K562 (cell line): ENCODE results near the gene MTA2. TPM values are rescaled to one million over a fixed set of nuclear protein-coding genes. Genes with fewer than 3 reads are reported as not detected.
A peak's percentile ranks its signal among the peaks of the same experiment; 100 is the strongest.

Source experiments
- BRD4 ChIP-seq: fragments of 200-600 bp; sonication (generic); IDR thresholded peaks from 2 replicates; pipeline ENCODE4 v1.6.1; 2017; ENCODE audit warnings: inconsistent platforms
- E2F8 ChIP-seq: fragments of 450-650 bp; IDR thresholded peaks from 2 replicates; pipeline ENCODE4 v1.7.1; 2018; ENCODE audit warnings: mild to moderate bottlenecking, low read depth; ENCODE audit not compliant: partially characterized antibody
- HDAC8 ChIP-seq: fragments of 450-650 bp; IDR thresholded peaks from 2 replicates; pipeline ENCODE4 v1.6.1; 2016; ENCODE audit warnings: mild to moderate bottlenecking, missing genetic modification characterization, moderate library complexity, missing compliant biosample characterization
- HDGF ChIP-seq: fragments of 450-650 bp; IDR thresholded peaks from 2 replicates; pipeline ENCODE4 v1.6.1; 2016
- MAX ChIP-seq: sonication (generic); formaldehyde crosslinking; IDR thresholded peaks from 2 replicates; pipeline ENCODE4 v1.9.0; 2022; ENCODE audit warnings: mild to moderate bottlenecking, missing genetic modification reagents
- NCOA6 ChIP-seq: fragments of 450-650 bp; IDR thresholded peaks from 2 replicates; pipeline ENCODE4 v1.6.1; 2017; ENCODE audit warnings: mild to moderate bottlenecking
- NR2C1 ChIP-seq, 2 experiments: fragments of 450-650 bp; IDR thresholded peaks; 2 replicates each; pipeline ENCODE4 v1.6.1; 2017; ENCODE audit warnings: mild to moderate bottlenecking in 2 of 2, antibody characterized with exemption in 1 of 2, inconsistent platforms in 1 of 2, missing compliant biosample characterization in 1 of 2, missing genetic modification characterization in 1 of 2
- NRF1 ChIP-seq, 2 experiments: fragments of 450-650 bp; IDR thresholded peaks in 1 of 2; conservative IDR thresholded peaks in 1 of 2; 2 replicates each; pipeline ENCODE4 v1.6.1; 2014; ENCODE audit warnings: mild to moderate bottlenecking in 2 of 2
- RAD21 ChIP-seq, 2 experiments: fragments of 250-450 bp in 1 of 2; fragments of 450-650 bp in 1 of 2; sonication (Bioruptor Pico) in 1 of 2; formaldehyde crosslinking in 1 of 2; IDR thresholded peaks in 1 of 2; conservative IDR thresholded peaks in 1 of 2; 2 replicates each; pipeline versions ENCODE4 v1.4.0 to v1.8.0; 2020 to 2022; ENCODE audit warnings: mild to moderate bottlenecking in 2 of 2, moderate library complexity in 1 of 2
- SAFB2 ChIP-seq: fragments of 200-400 bp; formaldehyde crosslinking; IDR thresholded peaks from 2 replicates; pipeline ENCODE4 v1.6.1; 2018; ENCODE audit warnings: borderline replicate concordance, low read length, low read depth, moderate library complexity; ENCODE audit not compliant: severe bottlenecking
- SIN3A ChIP-seq, 2 experiments: fragments of 150-350 bp in 1 of 2; IDR thresholded peaks; 2 replicates each; pipeline ENCODE4 v1.6.1; 2011 to 2016; ENCODE audit warnings: borderline replicate concordance in 2 of 2, low read depth in 2 of 2, low read length in 2 of 2, mild to moderate bottlenecking in 2 of 2, moderate library complexity in 2 of 2; ENCODE audit not compliant: control insufficient read depth in 1 of 2
- SUPT5H ChIP-seq: fragments of 450-650 bp; IDR thresholded peaks from 2 replicates; pipeline ENCODE4 v1.6.1; 2016
- TEAD1 ChIP-seq, 2 experiments: fragments of 450-650 bp in 1 of 2; sonication (generic) in 1 of 2; formaldehyde crosslinking; IDR thresholded peaks; 2 replicates each; pipeline versions ENCODE4 v1.4.0 to v1.8.0; 2020 to 2022; ENCODE audit warnings: mild to moderate bottlenecking in 2 of 2, missing genetic modification reagents in 1 of 2
- ZBTB1 ChIP-seq: sonication (generic); formaldehyde crosslinking; IDR thresholded peaks from 2 replicates; pipeline ENCODE4 v1.8.1; 2023; ENCODE audit warnings: missing genetic modification reagents, low read depth, mild to moderate bottlenecking, borderline replicate concordance
- ZNF165 ChIP-seq: fragments of 250-450 bp; sonication (Bioruptor Pico); IDR thresholded peaks from 2 replicates; pipeline ENCODE4 v1.4.0; 2020; ENCODE audit warnings: borderline replicate concordance
- ZNF431 ChIP-seq: sonication (generic); formaldehyde crosslinking; IDR thresholded peaks from 2 replicates; pipeline ENCODE4 v1.8.0; 2022; ENCODE audit warnings: mild to moderate bottlenecking, missing genetic modification reagents
- ZNF764 ChIP-seq: fragments of 250-450 bp; sonication (Bioruptor Pico); IDR thresholded peaks from 2 replicates; pipeline ENCODE4 v1.4.0; 2020; ENCODE audit warnings: low read depth, mild to moderate bottlenecking, moderate library complexity
- polyA plus RNA-seq, 8 experiments: library from polyadenylated mRNA; depleted of rRNA in 4 of 8; stranded (reverse) in 5 of 8; unstranded in 3 of 8; fragments of >200 nt; fragmentation: Nextera tagmentation in 2 of 8; fragmentation: Illumina TruSeq in 1 of 8; extraction: Ambion mirVana in 2 of 8; extraction: Trizol in 1 of 8; gene quantifications; 2 replicates each; pipeline versions ENCODE4 v1.2.1 to v1.2.3, GENCODE V29; 2011 to 2014; ENCODE audit warnings: inconsistent platforms in 1 of 8, missing spikeins in 1 of 8
- total RNA-seq, 7 experiments: library from RNA; depleted of rRNA in 6 of 7; stranded (reverse); fragments of >200 nt in 6 of 7; fragmentation: Illumina TruSeq in 2 of 7; extraction: Trizol in 2 of 7; gene quantifications; 2 replicates each; pipeline versions ENCODE4 v1.2.1 to v1.2.3, GENCODE V29; 2011 to 2021; ENCODE audit warnings: low replicate concordance in 1 of 7
- TF ChIP-seq, protein P1 (sequence below): sonication (generic); formaldehyde crosslinking; IDR thresholded peaks from 2 replicates; pipeline ENCODE4 v1.9.0; 2022; ENCODE audit warnings: mild to moderate bottlenecking, missing genetic modification reagents
- TF ChIP-seq, protein P2 (sequence below): fragments of 150-350 bp; IDR thresholded peaks from 2 replicates; pipeline ENCODE4 v1.6.1; 2014; ENCODE audit warnings: low read depth, mild to moderate bottlenecking, low read length, borderline replicate concordance

The MTA2 gene
- total and polyA plus RNA-seq, 9 of the 15 experiments (the other 6 are each of a cell fraction or from before 2014, with no cell fraction given): 6.2 to 220 (median 172) TPM

- TF ChIP-seq SIN3A (IDR thresholded peaks at IDR 0.05; ENCODE audit: borderline replicate concordance in 2 of 2, control insufficient read depth in 1 of 2, low read depth in 2 of 2, low read length in 2 of 2) (no peak), ZNF431 (CRISPR knock-in tag) (peak; percentile 70; the same call in 1 of the 2 replicates), NR2C1 (IDR thresholded peaks at IDR 0.05) (no peak), NR2C1 (tag; IDR thresholded peaks at IDR 0.05) (no peak), NRF1 (conservative IDR thresholded peaks at IDR 0.05 in 1 of 2, IDR thresholded peaks at IDR 0.05 in 1 of 2) (no peak), MAX (CRISPR knock-in tag) (peak; percentile 91), ZNF165 (CRISPR knock-in tag) (peak; percentile 55; the same call in 1 of the 2 replicates), SUPT5H (no peak), ZNF764 (CRISPR knock-in tag) (0 out of 2 replicates have a peak, but pooled peaks have one; percentile 29), NCOA6 (peak; percentile 43; the same call in 1 of the 2 replicates), BRD4 (no peak), TEAD1 (CRISPR knock-in tag; IDR thresholded peaks at IDR 0.05) (peak in 1 of 2 experiments; percentile 53; a peak in 1 of 4 replicates), ZBTB1 (CRISPR knock-in tag) (no peak; the same call in 1 of the 2 replicates), E2F8 (peak; percentile 25), HDGF (peak; percentile 57; the same call in 1 of the 2 replicates), HDAC8 (tag) (no peak), RAD21 (CRISPR knock-in tag; conservative IDR thresholded peaks at IDR 0.05 in 1 of 2, IDR thresholded peaks at IDR 0.05 in 1 of 2) (no peak), SAFB2 (no peak)
- TF ChIP-seq, protein P1, sequence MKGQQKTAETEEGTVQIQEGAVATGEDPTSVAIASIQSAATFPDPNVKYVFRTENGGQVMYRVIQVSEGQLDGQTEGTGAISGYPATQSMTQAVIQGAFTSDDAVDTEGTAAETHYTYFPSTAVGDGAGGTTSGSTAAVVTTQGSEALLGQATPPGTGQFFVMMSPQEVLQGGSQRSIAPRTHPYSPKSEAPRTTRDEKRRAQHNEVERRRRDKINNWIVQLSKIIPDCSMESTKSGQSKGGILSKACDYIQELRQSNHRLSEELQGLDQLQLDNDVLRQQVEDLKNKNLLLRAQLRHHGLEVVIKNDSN (CRISPR knock-in tag): peak; percentile 87
- TF ChIP-seq, protein P2, sequence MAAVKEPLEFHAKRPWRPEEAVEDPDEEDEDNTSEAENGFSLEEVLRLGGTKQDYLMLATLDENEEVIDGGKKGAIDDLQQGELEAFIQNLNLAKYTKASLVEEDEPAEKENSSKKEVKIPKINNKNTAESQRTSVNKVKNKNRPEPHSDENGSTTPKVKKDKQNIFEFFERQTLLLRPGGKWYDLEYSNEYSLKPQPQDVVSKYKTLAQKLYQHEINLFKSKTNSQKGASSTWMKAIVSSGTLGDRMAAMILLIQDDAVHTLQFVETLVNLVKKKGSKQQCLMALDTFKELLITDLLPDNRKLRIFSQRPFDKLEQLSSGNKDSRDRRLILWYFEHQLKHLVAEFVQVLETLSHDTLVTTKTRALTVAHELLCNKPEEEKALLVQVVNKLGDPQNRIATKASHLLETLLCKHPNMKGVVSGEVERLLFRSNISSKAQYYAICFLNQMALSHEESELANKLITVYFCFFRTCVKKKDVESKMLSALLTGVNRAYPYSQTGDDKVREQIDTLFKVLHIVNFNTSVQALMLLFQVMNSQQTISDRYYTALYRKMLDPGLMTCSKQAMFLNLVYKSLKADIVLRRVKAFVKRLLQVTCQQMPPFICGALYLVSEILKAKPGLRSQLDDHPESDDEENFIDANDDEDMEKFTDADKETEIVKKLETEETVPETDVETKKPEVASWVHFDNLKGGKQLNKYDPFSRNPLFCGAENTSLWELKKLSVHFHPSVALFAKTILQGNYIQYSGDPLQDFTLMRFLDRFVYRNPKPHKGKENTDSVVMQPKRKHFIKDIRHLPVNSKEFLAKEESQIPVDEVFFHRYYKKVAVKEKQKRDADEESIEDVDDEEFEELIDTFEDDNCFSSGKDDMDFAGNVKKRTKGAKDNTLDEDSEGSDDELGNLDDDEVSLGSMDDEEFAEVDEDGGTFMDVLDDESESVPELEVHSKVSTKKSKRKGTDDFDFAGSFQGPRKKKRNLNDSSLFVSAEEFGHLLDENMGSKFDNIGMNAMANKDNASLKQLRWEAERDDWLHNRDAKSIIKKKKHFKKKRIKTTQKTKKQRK: no peak
Measured at GRCh38 chr11:62602141-62603071, 741 bp upstream of the MTA2 start (continued).
